Hematopoietic multipotent progenitor cell treated with erythropoietin and hydrocortisone succinate and interleukin-3 and kit ligand, for 4 days (in vitro differentiated cells): ENCODE results near the gene CNKSR1.

Experiments used
- DNase-seq: peaks from one replicate; pipeline ENCODE4 v3.0.0-alpha.2; 2015

CNKSR1 gene, protein sequence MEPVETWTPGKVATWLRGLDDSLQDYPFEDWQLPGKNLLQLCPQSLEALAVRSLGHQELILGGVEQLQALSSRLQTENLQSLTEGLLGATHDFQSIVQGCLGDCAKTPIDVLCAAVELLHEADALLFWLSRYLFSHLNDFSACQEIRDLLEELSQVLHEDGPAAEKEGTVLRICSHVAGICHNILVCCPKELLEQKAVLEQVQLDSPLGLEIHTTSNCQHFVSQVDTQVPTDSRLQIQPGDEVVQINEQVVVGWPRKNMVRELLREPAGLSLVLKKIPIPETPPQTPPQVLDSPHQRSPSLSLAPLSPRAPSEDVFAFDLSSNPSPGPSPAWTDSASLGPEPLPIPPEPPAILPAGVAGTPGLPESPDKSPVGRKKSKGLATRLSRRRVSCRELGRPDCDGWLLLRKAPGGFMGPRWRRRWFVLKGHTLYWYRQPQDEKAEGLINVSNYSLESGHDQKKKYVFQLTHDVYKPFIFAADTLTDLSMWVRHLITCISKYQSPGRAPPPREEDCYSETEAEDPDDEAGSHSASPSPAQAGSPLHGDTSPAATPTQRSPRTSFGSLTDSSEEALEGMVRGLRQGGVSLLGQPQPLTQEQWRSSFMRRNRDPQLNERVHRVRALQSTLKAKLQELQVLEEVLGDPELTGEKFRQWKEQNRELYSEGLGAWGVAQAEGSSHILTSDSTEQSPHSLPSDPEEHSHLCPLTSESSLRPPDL

DNA sequence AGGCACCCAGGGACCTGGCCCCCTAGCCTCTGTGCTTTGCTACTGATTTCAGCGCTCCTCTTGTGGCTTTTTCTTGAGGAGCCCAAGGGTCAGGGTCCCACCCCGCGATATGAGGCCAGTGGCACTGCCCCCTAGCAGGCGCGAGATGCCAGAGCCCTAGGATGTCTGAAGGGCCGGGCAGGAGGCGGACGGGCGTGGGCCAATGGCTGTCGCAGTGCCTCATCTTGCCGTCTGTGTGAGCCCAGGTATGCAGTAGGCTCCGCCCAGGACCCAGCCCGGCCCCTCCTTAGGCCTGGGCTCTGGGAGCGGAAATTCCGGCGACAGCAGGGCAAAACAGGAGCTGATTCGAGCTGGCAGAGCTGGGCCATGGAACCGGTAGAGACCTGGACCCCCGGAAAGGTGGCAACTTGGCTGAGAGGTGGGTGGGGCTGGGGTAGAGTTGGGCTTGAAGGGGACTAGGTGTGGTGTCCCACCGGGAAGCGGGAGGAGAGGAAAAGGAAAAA lies at the start of gene CNKSR1:
Gene CNKSR1, plus strand, starts transcription at position 310 of the 503 bp plus-strand sequence. Its CDS starts 57 bp downstream, at position 367.
- no peak for DNase-seq

DNA sequence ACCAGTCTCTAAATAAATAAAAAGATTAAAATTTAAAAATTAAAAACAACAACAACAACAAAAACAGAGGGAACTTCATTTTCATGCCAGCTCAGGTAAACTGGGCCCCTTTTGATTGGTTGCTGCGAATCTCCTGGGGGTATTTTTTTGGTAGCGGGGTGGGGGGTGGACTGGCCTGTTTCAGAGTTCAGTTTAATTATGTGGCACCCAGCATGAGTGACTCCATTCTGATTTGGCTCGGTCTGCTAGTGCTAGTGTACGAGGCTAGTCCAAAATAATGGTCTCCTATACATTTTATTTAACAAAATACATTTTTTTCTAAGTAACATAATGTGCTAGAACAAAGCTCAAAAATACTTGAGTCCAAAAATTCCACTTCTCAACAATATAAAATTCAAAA lies 47.5 kb upstream of the CNKSR1 start:
- no peak for DNase-seq

DNA sequence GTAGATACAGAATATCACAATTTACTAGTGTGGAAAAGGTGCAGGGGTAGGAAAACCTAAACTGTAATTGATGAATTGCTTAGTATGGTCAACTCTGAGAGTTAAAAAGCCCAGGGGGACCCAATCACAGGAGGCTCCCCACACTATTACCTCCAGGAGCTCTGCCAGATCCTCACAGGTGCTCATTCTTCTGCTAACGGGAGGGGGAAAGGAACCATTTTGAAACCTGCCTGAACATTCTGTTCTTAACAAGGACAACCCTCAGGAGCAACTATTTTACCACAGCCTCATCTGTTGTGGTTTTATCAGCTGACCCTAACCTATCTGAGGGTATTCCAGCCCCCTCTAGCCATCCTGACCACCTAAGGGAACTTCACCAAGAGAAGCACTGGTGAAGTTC lies 46.6 kb upstream of the CNKSR1 start:
- DNase-seq: no peak

DNA sequence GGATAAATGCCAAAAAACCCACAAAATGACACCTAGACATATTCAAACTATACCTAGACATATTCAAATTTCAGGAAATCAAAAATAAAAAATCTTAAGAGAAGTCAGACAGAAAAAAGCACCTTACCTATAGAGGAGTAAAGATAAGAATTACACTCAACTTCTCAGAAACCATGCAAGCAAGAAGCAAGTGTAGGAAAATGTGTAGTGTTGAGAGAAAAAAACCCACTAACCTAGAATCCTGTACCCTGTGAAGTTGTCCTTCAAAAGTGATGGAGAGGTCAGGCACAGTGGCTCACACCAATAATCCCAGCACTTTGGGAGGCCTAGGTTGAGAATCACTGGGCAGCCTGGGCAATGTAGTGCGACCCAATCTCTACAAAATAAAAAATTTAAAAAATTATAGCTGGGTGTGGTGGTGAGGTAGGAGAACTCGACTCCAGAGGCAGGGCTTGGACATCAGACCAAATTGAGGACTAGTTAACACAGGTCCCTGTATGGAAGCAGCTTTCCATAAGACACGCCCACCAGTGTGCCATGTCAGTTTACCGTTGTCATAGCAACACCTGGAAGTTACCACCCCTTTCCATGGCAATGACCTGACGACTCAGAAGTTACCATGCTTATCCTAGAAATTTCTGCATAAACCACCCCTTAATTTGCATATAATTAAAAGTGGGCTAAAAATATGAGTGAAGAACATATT lies 45.0 kb upstream of the CNKSR1 start:
- DNase-seq: peak; percentile 56

DNA sequence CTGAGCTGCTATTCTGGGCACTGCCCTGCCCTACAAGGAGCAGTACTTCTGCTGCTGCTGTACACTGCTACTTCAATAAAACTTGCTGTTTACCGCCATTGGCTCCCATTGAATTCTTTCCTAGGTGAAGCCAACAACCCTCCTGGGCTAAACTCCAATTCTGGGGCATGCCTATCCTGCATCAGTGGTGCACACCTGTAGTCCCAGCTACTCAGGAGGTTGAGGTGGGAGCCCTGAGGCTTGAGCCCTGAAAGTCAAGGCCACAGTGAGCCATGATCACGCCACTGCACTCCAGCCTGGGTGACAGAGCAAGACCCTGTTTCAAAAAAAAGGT lies 44.5 kb upstream of the CNKSR1 start:
- no peak for DNase-seq

DNA sequence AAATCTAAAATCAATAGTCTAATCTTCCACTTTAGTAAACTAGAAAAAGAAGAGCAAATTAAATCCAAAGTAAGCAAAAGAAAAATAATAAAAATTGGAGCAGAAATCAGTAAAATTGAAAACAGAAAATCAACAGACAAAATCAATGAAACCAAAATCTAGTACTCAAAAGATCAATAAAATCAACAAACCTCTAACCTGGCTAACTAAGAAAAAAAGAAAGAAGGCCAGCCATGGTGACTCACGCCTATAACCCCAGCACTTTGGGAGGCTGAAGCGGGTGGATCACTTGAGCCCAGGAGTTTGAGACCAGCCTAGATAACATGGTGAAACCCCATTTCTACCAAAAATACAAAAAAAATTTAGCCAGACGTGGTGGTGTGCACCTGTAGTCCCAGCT lies 42.8 kb upstream of the CNKSR1 start:
- no peak for DNase-seq

DNA sequence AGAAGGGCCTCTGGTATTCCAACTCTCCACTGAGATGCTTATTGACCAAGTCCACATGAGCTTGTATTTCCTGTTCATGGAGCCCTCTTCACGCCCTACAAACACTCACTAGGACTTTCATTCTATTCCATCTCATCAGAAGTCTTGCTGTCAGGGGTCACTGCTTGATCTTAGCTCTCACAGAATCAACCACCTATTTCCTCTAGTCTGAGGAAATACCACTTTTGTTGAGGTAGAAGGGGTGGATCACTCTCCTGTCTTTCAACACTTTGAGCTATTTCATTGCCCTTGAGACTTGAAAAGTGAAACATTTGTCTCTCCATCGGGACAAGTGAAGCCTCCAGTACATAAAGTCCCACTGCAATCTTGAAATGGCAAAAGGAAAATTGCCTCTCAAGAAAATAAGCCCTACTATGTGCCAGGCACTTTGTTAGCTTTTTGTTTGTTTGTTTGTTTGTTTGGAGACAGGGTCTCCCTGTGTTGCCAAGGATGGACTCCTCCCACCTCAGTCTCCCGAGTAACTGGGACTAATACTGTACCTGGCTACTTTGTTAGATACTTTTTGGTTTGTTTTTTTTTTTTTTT lies 38.2 kb upstream of the CNKSR1 start:
- DNase-seq: no peak

DNA sequence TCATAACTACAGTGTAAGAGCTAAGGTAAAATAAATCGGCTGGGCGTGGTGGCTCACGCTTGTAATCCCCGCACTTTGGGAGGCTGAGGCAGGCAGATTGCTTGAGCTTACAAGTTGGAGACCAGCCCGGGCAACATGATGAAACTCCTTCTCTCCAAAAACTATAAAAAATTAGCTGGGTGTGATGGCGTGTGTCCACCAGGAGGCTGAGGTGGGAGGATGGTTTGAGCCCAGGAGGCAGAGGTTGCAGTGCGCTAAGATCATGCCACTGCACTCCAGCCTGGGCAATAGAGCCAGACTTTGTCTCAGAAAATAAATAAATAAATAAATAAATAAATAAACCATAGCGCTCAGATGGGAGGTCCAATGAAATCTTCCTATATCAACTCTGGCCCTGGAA lies 35.1 kb upstream of the CNKSR1 start:
- peak; percentile 51 for DNase-seq

DNA sequence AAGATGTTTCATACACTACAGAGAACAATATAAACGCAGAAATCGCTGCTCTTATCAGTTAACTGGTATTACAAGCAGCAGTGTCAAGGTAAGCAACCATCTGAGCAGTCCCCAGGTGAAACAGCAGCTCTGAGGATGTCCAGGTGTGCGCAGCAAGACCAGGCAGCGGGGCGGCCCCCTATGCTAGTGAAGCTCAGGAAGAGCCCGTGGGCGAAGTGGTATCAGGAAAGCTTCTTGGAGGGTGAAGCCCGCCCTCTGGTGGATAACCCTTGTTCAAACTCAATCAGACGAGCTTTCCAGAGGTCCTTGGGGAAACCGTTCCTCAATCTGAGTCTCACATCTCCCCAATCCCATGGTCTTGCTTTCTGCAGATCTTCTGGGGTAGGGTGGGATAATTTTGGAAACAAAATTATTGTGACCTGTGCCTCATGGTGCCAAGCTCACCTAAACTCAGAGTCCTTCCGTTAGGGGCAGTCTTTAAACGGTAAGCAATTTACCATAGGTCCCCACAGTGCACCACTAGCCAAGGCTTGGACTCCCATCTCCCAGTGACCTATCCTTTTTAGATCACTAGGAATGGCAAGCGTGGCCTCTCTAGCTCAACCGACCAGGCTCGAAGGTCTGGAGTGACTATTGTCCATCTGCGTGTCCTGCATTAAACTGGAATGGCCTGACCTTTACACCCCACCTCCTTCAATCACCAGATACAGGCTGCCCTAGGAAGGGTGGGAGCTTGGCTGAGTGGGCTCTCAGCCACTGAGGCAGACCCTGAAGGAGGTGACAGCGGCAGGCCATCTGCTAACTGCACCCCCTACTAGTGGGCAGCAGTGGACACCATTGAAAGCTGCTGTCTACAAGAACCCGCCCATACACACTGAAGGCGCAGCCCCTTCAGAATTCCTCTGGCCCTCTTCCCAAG lies 32.0 kb upstream of the CNKSR1 start:
- DNase-seq: peak; percentile 92

DNA sequence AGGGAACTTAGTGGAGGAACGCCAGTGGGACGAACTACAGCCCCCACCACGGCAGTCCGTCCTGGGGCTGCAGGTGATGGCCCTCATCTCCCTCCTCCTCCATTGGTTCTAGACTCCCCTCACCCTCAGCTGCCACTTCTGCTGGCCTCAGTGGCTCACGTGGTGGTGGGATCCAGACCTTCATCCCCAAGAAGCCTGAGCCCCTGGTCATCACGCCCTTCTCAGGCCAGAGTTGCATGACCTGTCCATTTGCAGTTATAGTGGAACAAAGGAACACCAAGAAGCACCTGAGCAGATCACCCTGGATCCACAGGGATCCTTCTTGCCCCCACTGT lies 31.4 kb upstream of the CNKSR1 start:
- DNase-seq: no peak

DNA sequence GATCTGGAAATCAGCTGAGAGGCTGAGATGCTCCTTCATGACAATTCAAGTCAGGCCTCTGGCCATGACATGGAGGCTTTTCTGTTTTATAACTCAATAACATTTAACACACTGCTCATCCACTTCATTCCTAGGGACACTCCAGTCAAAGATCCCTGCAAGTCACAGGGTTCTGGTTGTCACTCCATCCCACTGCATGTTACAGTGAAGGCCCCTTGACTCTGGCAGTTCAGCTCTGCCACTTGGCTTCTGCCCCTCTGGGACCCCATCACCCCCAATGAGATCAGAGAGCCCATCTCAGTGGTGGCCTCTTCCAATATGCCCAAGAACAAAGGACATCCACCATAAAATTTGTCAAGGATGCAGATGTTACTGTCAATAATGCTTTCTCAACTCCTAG lies 28.4 kb upstream of the CNKSR1 start:
- DNase-seq: no peak

DNA sequence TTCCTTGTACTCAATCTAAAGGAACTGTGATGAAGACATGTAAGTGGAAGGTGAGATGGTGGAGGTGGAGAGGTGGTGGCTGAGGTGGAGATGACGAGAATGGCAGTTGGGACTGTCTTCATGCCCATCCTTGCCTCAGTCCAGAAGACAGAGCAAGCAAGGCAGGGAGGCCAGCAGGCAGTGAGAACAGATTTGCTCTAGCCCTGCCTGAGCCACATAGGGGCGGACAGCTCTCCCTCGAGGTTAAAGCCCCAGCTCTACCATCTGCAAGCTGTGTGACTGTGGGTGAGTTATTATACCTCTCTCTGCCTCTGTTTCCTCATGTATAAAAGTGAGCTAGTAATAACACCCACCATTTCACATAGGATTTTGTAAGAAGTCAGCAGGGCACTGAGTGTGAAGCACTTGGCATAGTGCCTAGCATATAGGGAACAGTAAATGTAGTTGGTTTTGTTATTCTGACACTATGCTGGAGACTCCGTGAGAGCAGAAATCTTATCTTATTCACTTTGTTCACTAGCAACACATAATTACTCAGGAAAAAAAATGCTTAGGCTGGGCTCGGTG lies 23.2 kb upstream of the CNKSR1 start:
- no peak for DNase-seq

DNA sequence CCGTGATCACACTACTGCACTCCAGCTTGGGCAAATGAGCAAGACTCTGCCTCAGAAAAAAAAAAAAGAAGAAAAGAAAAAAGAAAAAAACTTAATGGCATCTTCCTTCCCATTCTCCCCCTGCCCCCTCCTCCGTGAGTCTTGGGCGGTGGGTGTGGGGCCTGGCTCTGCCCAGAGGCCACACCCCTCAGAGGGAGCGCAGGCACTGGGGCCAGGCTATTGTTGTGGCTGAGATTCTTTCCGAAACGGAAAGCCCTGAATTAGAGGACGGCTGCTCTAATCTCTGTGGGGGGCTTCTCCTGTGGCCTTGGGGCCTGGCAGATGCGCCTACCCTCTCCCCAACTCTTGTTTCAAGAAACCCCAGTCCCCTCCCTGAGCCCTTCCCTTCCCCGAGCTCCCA lies 22.5 kb upstream of the CNKSR1 start:
- no peak for DNase-seq

DNA sequence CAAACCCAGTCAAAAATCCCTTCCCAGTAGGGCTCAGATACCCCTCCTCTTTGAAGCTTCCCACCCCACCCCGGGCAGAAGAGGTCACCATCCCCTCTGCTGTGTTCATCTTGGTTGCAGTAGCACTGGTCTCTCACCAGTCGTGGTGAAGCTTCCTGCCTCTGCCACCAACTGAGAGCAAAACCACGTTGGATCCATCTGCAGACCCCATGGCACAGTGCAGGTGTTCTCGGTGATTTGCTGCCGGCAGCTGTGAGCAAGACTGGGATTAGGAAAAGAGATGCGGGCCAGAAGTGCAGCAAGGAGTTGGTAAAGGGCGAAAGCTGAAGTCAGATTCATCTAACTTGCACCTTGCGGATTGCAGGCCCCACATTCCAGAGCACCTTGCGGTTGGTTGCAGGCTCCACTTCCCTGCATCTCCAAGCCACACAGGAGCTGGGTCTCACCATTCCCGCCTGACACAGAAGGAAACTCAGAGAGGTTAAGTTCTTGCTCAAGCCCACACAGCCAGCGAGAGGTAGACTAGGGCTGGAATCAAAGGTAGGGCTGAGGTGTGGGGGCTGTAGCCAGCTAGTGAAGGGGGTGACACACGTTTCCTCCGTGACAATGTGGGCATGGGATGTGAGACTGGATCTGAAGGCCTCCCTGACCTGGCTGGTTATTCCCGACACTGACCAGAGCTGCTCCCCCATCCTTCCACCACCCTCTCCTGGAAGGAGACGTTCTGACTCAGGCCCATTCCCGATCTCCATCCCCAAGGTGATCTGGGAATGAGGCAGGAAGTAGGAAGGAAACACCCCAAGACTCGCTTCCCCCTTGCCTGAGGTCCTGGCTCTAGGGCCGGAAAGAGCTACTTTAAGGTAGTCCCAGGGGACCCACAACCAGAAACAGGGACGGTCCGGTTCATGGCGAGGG lies 21.7 kb upstream of the CNKSR1 start:
- no peak for DNase-seq

DNA sequence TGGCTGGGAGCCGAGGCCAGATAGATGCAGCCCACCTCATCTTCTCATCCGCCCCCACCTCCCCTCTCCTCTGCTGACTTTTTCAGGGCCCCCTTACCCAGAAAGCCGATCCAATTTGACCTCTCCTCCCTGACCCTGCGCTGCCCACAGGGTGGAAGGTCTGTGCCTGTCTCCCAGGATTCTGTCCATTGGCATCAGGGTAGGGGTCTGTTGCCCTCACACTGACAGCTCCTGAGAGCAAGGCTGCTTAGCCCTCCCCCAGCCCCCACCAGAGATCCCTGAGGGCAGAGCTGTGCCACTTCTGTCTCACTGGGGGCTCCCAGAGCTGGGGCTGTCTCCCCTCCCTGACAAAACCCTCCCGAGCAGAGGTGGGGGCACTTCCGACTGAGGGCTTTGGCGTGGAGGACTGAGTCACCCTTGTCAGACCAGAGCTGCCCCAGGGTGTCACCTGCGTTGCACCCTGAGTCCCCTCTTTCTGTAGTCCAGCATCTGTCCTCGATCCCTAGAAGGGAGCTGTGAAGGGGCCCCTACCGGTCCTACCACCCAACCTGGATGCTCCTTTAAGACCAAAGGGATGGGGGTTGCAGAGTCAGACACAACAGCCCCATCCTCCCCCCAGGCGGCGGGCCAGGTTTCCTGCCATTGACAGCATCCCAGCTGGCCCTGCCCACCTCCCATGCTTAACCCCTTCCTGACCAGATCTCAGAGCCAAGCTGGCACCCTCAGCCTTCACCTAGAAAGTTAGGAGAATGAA lies 20.8 kb upstream of the CNKSR1 start:
- peak; percentile 48 for DNase-seq

DNA sequence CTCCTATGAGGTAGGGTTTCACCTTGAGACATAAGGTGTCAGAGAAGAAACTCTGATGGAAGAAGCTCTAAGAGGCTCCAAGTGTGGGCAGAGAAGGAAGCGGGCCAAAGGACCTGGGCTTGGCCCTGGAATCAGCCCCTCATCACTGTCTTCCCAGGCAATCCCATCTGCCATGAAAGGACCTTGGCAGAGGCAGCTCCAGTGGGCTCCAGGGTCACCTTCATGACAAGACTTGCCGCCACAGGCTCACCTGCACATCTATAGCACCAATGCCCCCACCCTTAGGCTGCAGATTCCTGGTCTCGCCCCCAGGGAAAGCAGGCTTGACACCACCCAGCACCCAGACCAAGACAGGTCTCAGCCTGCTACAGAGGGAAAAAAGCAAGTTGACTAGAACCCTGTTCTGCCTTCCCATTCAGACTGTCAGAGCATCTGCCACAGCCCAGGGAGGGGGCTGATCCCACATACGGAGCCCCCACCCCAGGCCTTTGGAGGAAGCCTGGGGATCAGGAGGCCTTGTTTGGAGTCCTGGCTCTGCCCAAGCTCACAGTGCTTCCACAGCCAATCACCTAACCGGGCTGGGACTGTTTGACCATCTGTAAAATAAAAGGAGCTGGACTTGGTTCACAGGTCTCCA lies 18.9 kb upstream of the CNKSR1 start:
- no peak for DNase-seq

DNA sequence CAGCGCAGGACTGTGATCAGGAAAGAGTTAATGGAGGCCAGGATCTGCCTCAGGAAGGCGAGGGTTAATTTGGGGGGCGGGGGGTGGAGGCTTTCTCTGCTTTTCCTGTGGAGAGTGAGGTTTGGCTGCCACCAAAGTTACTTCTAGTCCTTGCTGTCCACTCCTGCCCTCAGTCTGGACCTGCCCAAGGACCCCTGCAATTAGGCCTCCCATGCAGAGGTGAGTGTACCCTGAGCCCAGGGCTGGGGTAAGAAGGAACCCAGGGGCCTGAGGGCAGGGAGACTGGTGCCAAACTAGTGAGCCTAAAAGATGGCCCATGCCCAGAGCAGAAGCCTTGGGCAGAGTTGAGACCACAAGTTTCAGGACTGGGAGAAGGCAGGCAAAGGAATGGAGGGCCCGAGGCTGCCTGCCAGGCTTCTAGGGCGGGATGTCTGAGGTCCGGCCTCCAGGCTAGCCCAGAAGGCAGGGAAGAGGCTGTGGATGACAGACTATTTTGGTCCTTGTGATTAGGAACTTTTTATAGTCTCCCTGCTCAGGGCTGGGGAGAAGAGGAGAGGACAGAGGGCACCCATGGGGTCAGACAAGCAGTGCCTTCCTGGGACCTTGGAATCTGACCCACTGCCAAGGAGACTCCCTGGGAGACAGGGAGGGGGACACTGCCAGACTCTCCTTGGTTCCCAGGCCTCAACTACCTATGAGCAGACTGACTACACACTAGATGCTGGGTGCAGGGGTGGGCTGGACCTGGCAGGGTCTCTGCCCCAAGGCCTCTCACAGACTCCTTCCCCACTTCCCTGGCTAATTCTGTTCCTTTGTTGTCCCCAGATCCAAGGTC lies 18.2 kb upstream of the CNKSR1 start, which contains the start of gene FAM110D:
Gene FAM110D, plus strand, starts transcription at position 172 of the 835 bp plus-strand sequence. CDS start 2,213 bp downstream, outside the sequence.
- DNase-seq: no peak

DNA sequence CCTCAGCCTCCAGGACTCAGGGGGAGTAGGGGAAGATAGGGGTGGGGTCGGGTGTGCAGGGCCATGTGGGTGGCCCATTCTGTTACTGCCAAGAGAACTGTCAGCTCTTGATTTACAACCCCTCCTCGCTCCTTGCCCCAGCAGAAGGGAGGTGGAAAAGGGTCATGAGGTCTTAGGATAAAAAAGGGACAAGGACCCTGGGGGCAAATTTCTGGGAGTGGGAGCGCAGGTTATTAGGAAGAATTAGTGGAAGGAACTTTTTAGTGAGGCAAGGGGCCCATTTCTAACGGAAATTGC lies 17.6 kb upstream of the CNKSR1 start:
- no peak for DNase-seq
